Fibroblast of lung (primary cell): ENCODE data around the gene SGIP1. TPM values are rescaled to one million over a fixed set of nuclear protein-coding genes. Genes with fewer than 3 reads are reported as not detected.
A peak's percentile ranks its signal among the peaks of the same experiment; 100 is the strongest.

Experiments
- DNase-seq, 2 donors: peaks; one replicate each; pipeline versions ENCODE4 v3.0.0 to v3.0.0-alpha.2; 2010; ENCODE audit warnings: low read depth in 2 of 2
- H2AFZ ChIP-seq: 2 replicates; pipeline ENCODE4 v1.5.1; 2012; ENCODE audit warnings: low read length, control low read depth, inconsistent platforms
- H3K27ac ChIP-seq: 2 replicates; pipeline ENCODE4 v1.5.1; 2011; ENCODE audit warnings: low read length, control low read depth; ENCODE audit not compliant: insufficient read depth
- H3K27me3 ChIP-seq: 2 replicates; pipeline ENCODE4 v1.5.1; 2011; ENCODE audit warnings: mild to moderate bottlenecking, low read length; ENCODE audit not compliant: control insufficient read depth, insufficient read depth
- H3K36me3 ChIP-seq: 2 replicates; pipeline ENCODE4 v1.5.1; 2011; ENCODE audit warnings: low read length; ENCODE audit not compliant: control insufficient read depth, insufficient read depth
- H3K4me1 ChIP-seq: 2 replicates; pipeline ENCODE4 v1.5.1; 2011; ENCODE audit warnings: low read length; ENCODE audit not compliant: control insufficient read depth, insufficient read depth; ENCODE audit errors: extremely low read depth
- H3K4me2 ChIP-seq: 2 replicates; pipeline ENCODE4 v1.5.1; 2011; ENCODE audit warnings: low read length, control low read depth; ENCODE audit not compliant: insufficient read depth; ENCODE audit errors: extremely low read depth
- H3K4me3 ChIP-seq, 4 experiments: fragments of 200-600 bp in 1 of 4; sonication (generic) in 1 of 4; replicated peaks in 1 of 4; 2 replicates each; pipeline ENCODE4 v1.5.1; 2011 to 2016; ENCODE audit warnings: low read length in 4 of 4, low read depth in 3 of 4, mild to moderate bottlenecking in 3 of 4, control low read depth in 2 of 4, inconsistent platforms in 1 of 4, mixed read lengths in 1 of 4; ENCODE audit not compliant: insufficient read depth in 1 of 4; ENCODE audit errors: control extremely low read depth in 1 of 4
- H3K79me2 ChIP-seq: 2 replicates; pipeline ENCODE4 v1.5.1; 2012; ENCODE audit warnings: mild to moderate bottlenecking, low read length, inconsistent platforms; ENCODE audit not compliant: control insufficient read depth, insufficient read depth
- H3K9ac ChIP-seq: 2 replicates; pipeline ENCODE4 v1.5.1; 2011; ENCODE audit warnings: mild to moderate bottlenecking, low read length, control low read depth; ENCODE audit not compliant: insufficient read depth
- H3K9me3 ChIP-seq: 2 replicates; pipeline ENCODE4 v1.5.1; 2012; ENCODE audit warnings: low read depth, low read length; ENCODE audit not compliant: control insufficient read depth, insufficient read depth
- H4K20me1 ChIP-seq: 2 replicates; pipeline ENCODE4 v1.5.1; 2011; ENCODE audit warnings: low read length; ENCODE audit not compliant: control insufficient read depth, insufficient read depth; ENCODE audit errors: extremely low read depth
- CTCF ChIP-seq, 2 donors: IDR thresholded peaks in 1 of 2; conservative IDR thresholded peaks in 1 of 2; 1 replicate in 1 of 2; 2 replicates in 1 of 2; pipeline ENCODE4 v1.5.1; 2011 to 2012; ENCODE audit warnings: low read length in 2 of 2, control low read depth in 1 of 2, inconsistent platforms in 1 of 2, low read depth in 1 of 2, mild to moderate bottlenecking in 1 of 2
- EZH2 ChIP-seq: IDR thresholded peaks from 2 replicates; pipeline ENCODE4 v1.5.1; 2012; ENCODE audit warnings: low read length, control low read depth, mild to moderate bottlenecking; ENCODE audit errors: missing control alignments
- polyA plus RNA-seq, 2 donors: library from polyadenylated mRNA; depleted of rRNA in 1 of 2; stranded (reverse) in 1 of 2; unstranded in 1 of 2; fragments of >200 nt; gene quantifications; 2 replicates each; pipeline ENCODE4 v1.2.1, GENCODE V29; 2011 to 2012; ENCODE audit warnings: missing spikeins in 1 of 2
- total RNA-seq: library from RNA; depleted of rRNA; stranded (reverse); fragments of >200 nt; gene quantifications from 2 replicates; pipeline ENCODE4 v1.2.1, GENCODE V29; 2014

The SGIP1 gene
- total and polyA plus RNA-seq, 2 donors (not counting 1 experiment from before 2014, with no cell fraction given): 37.8 to 77.6 TPM

GRCh38 chr1:66685265-66685664 is 151.3 kb downstream of the SGIP1 start:
- Histone ChIP-seq H3K9me3 (no peaks in the 10 kb centered on the region), H3K79me2 (no peaks in the 10 kb centered on the region), H3K27ac (no peak overlapping the region), H3K27me3 (no peaks in the 10 kb centered on the region), H3K4me2 (no peak overlapping the region), H2AFZ (no peak overlapping the region), H3K4me1 (no peaks in the 10 kb centered on the region), H3K4me3 (no peak overlapping the region), H3K36me3 (peaks cover 7% of the 10 kb centered on the region), H4K20me1 (no peaks in the 10 kb centered on the region), H3K9ac (no peak overlapping the region)
- DNase-seq: peak in 1 of 2 donors; percentile 40
- TF ChIP-seq CTCF (conservative IDR thresholded peaks at IDR 0.05 in 1 of 2, IDR thresholded peaks at IDR 0.05 in 1 of 2; ENCODE audit: low read depth in 1 of 2, low read length in 2 of 2) (no peak), EZH2 (no peak)

- Histone ChIP-seq H3K79me2 (no peaks in the 10 kb centered on the region), H3K4me3 (no peak overlapping the region), H3K4me1 (no peaks in the 10 kb centered on the region), H3K9ac (no peak overlapping the region), H3K36me3 (peaks cover 7% of the 10 kb centered on the region), H4K20me1 (no peaks in the 10 kb centered on the region), H3K9me3 (no peaks in the 10 kb centered on the region), H3K27ac (no peak overlapping the region), H2AFZ (no peak overlapping the region), H3K4me2 (no peak overlapping the region), H3K27me3 (no peaks in the 10 kb centered on the region)
- TF ChIP-seq EZH2: no peak
- no peak for TF ChIP-seq CTCF (conservative IDR thresholded peaks at IDR 0.05 in 1 of 2, IDR thresholded peaks at IDR 0.05 in 1 of 2; ENCODE audit: low read depth in 1 of 2, low read length in 2 of 2)
- DNase-seq: peak in 1 of 2 donors; percentile 62
These were observed 151.7 kb downstream of the SGIP1 start for GRCh38 chr1:66685670-66686069.

GRCh38 chr1:66686406-66686805 is 152.5 kb downstream of the SGIP1 start:
- peaks cover 7% of the 10 kb centered on the region for H3K36me3 ChIP-seq
- H3K4me3 ChIP-seq: no peak overlapping the region
- H2AFZ ChIP-seq: no peak overlapping the region
- no peak overlapping the region for H3K9ac ChIP-seq
- no peaks in the 10 kb centered on the region for H3K9me3 ChIP-seq
- H3K4me2 ChIP-seq: no peak overlapping the region
- no peaks in the 10 kb centered on the region for H4K20me1 ChIP-seq
- no peak for DNase-seq
- no peaks in the 10 kb centered on the region for H3K79me2 ChIP-seq
- no peaks in the 10 kb centered on the region for H3K4me1 ChIP-seq
- H3K27me3 ChIP-seq: no peaks in the 10 kb centered on the region
- TF ChIP-seq EZH2: no peak
- TF ChIP-seq CTCF (conservative IDR thresholded peaks at IDR 0.05 in 1 of 2, IDR thresholded peaks at IDR 0.05 in 1 of 2; ENCODE audit: low read depth in 1 of 2, low read length in 2 of 2): no peak
- H3K27ac ChIP-seq: no peak overlapping the region
